HG03469 (cell line): ENCODE data around the gene WNT3.
"Not testable (repeated sequence)": the region's sequence is repeated elsewhere in the genome, so short reads cannot be mapped to it uniquely, and the experiment has no call there.

ENCODE experiments used
- ATAC-seq: cut with Tn5 transposase; IDR thresholded peaks from one replicate; pipeline ENCODE4 v1.9.1; 2021; ENCODE audit warnings: mild to moderate bottlenecking, moderate library complexity, moderate number of reproducible peaks; ENCODE audit not compliant: unreplicated experiment

The WNT3 gene, protein sequence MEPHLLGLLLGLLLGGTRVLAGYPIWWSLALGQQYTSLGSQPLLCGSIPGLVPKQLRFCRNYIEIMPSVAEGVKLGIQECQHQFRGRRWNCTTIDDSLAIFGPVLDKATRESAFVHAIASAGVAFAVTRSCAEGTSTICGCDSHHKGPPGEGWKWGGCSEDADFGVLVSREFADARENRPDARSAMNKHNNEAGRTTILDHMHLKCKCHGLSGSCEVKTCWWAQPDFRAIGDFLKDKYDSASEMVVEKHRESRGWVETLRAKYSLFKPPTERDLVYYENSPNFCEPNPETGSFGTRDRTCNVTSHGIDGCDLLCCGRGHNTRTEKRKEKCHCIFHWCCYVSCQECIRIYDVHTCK

DNA sequence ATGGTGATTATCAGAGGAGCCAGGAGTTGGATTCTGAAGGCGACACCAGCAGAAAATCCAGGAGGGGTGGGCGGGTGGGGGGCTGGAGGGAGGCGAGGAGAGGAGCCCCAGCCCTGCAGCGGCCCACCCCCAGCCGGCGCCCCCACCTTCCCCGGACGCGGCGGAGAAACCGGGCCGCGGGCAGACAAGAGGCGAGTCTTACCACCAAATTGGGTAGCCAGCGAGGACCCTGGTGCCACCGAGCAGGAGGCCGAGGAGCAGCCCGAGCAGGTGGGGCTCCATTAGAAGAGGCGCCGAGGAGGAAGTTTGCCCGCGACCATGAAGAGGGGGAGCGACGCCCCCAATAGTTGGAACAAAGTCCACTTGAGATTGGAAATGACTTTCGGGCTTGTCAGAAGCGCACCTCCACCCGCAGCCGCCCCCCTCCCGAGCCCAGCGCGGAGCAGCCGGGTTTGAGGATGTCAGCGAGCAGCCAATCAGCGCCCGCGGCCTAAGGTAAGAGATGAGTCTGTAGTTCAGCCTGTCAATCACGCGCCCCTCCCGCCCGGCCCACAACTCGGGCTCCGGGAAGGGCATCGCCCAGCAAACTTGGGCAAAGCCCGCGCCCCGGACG lies at the start of gene WNT3:
WNT3 (minus strand) TSS at position 377 of the 613 bp plus-strand sequence; CDS start at position 282, 95 bp downstream.
- no peak for ATAC-seq

DNA sequence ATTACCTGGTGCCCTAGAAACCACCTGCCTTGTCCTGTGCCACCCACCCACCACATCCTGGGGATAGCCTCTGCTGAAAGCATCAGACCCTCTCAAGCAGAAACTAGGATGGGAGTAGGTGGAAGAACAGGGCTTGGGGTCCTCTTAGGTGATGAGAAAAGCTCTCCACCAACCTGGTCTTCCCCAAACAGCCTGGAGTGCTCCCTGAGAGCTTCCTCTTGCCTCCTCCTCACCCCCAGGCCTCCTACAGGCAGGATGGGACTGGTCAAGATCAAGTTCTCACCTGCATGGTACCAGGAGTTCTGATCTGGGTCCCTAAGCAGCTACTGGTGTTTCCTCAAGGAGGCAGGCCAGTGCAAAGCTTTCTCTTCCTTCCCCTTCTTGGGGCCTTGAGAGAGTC lies 48.3 kb upstream of the WNT3 start:
- ATAC-seq = no peak

DNA sequence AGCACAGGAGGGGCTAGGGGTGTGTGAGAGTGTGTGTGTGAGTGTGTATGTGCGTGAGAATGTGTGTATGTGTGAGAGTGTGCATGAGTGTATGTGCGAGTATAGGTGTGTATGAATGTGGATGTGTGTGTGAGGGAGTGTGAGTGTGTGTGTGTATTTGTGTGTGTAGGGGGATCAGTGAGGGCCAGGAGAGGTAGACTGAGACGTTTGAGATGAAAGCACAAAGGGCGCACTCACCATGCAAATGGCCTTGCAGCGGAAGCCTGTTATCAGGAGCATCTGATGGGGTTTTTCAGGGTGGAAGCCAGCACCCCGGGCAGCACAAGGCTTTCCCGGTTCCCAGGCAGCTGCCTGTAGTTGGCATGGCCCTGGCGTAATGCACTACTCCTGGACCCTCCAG lies 47.8 kb upstream of the WNT3 start:
- ATAC-seq = no peak

DNA sequence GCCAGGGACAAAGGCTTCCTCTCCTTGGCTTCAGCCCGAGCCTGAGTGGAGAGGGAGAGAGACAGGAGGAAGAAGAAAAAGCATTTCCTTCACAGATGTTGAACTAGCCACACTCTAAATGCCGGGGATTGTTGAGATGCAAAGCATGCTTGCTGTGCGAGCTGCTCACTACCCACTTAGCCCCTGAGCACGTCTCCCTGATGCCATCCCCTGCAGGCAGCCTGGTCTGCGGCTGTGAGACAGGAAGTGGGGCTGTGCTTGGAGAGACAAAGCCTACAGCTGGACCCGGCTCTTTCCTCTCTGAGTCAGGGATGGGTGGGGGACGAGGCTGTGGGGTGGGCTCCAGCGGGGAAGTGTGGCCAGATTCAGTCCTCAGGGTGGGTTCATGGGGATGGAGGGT lies 46.6 kb upstream of the WNT3 start:
- no peak for ATAC-seq

DNA sequence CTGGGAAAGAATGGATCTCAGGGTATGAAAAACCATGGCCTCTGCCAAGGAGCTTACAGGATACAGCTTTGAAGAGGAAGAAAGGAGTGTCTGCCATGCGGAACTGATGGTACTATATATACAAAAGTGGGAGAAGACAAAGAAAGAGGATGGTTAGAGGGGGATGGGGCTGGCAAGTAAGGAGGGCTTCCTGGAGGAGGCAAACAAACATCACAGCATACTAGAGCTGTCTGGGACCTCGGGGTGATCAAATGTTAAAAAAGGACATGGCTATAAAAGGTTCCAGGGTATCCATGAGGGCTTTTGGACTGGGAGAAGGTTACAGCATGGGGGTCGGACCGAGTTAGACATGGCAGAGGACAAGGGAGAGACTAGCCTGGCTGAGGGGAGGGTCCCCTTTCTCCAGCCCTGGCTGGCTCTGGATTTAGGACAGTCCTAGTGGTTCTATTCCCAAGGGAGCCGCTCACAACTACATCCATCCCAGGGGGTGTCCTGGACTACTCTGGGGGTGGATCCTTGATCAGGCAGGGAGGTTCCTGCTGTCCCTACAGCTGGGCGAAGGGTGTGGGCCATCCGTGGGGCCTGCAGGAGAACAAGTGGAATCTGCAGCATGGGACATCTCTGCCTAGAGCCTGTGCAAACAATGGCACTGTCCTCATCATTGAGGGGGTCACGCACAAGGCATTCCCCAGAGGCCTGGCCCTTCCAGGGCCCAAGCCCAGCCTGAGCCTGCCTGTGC lies 45.1 kb upstream of the WNT3 start:
- ATAC-seq = no peak

DNA sequence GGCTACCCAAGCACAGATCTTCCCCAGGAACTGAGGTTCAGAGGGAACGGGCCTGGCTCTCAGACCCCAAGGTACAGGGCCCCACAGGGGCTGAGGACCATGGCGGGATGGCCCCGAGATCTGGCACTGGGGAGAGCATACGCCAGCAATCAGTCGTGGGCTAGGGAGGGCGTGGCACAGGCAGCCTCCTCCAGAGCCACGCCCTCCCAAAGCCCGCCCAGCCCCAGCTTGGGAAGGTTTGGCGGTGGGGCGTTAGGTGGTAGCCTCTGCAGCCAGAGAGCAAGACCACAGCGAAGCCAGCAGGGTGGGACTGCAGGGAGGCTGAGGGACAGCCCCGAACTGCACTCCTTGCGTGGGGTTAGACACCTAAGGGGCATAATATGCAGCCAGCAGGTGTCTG lies 44.5 kb upstream of the WNT3 start:
- no peak for ATAC-seq

DNA sequence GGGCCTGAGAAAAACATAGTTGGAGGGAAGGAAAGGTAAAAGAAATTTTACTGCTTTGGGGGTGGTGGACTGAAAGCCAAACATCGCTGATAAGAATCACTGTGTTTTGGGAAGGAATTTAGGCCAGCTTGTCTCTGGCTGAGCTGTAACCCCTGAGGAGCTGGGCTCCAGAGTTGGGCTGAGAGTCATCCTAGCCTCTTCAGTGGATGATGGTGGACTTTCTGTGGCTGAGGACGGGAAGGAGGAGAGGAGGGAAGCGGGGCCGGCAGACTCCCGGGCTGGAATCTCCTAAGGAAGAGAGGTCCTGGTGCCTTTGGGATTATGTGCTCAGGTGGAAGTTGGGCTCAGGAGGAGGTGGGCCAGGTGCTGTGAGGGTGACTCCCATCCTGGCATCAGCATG lies 41.5 kb upstream of the WNT3 start:
- no peak for ATAC-seq

DNA sequence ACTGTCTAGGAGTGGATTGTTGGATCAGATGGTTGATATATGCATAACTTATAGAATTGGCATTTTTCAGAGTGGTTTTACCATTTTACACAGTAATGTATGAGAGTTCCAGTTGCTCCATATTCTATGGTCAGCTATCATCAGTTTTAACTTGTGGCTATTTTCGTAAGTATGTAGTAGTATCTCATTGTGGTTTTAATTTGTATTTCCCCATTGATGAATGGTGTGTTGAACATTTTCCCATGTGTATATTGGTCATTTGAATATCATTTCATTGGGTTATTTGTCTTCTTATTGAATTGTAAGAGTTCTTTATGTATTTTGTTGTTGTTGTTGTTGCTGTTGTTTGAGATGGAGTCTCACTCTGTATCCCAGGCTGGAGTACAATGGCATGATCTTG lies 39.1 kb upstream of the WNT3 start:
- no peak for ATAC-seq

DNA sequence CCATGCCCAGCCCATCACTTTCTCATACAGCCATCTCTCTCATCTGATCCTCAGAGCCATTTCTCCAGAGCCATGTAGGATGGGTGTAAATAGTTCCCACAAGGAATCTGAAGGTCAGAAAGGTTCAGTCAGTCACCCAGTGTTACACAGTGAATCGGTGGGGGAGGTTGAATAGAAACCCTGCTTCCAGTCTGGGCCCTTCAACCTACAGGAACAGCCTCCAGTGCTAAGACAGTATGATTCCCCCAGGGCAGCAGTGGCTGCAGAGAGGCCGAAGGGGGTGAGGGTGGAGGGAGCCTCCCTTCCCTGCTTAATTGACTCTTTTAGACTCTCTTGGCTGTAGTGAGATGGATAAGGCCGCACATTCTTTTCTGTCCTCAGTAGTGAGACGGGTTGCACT lies 36.5 kb upstream of the WNT3 start:
- ATAC-seq = no peak

DNA sequence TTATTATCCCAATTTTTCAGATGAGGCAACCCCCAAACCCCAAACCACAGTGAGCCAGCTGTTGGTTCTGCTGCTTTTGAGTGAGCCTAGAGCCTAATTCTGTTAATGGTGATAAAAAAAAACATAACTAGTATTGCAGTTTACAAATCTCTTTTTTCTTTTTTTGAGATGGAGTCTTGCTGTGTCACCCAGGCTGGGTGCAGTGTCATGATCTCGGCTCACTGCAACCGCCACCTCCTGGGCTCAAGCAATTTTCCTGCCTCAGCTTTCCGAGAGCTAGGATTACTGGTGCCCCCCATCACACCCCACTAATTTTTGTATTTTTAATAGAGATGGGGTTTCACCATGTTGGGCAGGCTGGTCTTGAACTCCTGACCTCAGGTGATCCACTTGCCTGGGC lies 36.0 kb upstream of the WNT3 start:
- ATAC-seq = no peak

DNA sequence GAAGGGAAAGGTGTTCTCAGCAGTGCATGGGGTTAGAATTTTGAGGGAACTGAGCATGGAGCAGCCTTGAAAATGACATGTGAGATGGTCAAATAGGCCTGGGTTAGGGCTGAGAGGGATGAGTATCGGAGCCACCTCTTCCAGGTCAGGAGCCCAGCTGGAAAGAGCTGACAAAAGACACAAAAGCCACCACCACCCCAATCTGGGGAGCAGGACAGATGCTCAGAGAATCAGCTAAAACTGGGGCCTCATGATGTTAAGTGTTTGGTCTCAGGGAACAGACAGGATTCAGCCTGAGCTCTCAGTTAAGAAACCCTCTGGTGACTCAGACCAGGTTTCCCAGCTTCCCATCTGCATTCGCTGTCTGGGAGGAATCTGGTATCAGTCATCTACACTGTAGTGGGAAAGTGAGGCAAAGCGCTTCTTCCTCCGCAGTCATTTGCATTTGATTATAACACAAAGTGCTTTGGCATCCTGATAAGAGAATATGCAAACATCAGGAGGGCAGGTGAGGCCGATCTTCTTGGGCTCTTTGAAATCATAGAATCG lies 35.5 kb upstream of the WNT3 start:
- ATAC-seq = no peak

DNA sequence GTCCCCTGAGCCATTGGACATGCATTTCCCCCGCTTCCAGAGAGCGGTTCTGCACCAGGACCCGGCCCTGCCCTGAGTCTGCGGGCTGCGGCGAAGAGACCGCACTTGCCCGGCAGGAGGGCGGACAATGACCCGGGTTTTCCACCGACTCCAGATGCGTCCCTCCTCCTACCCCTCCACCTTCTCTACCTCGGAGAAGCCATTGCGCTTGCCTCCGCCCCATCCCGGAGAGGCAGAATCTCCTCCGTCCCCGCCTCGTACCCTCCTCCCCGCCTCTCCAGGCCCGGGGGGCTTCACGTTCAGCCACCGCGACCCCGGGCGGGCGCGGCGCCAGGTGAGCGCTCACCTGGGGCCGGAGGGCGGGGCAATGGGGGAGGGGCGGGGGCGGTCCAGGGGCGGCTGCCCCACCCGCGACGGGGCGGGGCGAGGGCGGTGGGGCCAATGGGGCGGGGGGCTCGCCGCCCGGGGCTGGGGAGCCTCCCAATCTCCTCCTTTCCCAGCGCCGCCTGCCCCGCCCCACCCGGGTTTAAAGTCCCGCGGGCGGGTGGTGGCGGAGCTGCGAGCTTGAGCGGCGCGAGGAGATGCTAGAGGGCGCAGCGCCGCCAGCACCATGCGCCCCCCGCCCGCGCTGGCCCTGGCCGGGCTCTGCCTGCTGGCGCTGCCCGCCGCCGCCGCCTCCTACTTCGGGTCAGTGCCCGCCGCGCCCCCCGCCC lies 32.7 kb upstream of the WNT3 start, which contains the start of gene WNT9B:
WNT9B (plus strand) TSS at position 555 of the 713 bp plus-strand sequence; CDS start at position 611, 56 bp downstream.
- no peak for ATAC-seq

DNA sequence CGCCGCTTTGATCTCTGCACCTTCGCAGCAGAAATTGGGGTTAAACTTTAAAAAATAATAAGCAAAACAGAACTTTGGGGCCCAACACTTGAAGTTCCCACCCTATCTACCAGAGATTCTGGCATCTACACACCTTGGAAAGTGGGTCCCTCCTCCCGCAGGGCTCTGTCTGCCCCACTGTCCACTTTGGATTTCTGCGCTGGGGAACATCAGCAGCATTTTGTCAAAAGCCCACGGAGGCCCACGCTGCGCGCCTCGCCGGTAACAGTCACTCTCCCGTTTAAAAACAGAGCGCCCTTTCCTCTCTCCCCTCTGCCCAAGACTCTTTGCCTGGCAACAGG lies 32.2 kb upstream of the WNT3 start:
- no peak for ATAC-seq

DNA sequence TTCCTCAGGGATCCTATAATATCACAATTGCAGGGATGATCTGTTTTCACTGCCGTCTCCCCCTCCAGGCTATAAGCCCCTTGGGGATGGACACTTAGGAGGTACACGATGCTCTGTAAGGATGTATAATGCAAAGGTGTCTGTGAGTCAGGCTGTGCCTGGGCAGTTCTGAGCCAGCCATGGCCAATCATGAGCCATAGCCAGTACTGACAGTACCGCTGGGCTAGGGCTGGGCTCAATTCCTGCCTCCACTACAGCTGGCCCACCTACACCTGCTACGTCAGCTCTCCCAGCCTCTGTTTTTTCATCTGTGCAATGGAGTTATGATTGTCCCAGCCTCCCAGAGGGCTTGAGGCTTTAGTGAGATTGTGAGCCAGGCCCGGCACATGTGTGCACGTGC lies 30.0 kb upstream of the WNT3 start:
- ATAC-seq = no peak

DNA sequence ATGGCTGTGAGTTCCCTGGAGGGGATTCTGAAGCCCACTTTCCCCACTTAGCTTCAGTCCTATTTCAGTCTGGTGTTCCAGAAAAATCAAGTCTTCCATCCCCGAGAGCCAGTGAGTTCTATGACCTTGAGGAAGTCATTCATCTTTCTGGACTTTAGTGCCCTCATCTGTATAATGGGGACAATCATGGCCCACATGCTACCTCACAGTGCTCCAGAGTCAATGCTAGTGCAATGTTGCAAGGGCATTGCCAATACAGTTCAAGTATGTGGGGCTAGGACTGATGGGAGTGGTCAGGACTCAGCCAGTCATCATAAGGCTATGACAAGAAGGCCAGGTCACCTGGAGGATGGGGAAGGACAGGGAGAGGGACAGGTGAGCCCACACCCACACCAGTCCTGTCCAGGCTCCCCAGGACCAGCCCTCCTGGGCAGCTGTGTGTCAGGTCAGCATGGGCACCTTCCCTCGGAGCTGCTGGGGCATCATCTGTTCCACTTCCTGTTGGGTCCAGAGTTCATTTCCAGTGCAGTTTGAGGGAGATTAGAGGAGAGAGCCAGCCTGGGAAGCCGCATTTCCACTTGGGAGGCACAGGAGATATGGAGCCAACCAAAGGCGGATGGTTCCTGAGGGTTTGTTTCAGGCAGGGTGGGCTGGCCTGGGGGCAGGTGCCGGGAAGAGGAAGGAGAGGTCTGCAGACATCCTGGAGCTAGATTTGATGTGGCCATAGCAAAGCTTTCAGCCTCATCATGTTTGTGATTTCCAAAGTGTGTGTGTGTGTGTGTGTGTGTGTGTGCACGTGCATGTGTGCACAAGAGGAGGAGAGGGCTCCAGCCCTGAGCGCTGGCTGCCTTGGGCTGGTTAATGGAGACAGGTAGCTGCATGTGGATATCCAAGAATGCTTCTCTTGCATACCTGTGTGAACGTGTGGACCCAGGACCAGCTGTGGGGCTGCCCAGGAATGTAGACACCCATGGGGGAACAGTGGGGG lies 29.0 kb upstream of the WNT3 start:
- ATAC-seq = no peak

DNA sequence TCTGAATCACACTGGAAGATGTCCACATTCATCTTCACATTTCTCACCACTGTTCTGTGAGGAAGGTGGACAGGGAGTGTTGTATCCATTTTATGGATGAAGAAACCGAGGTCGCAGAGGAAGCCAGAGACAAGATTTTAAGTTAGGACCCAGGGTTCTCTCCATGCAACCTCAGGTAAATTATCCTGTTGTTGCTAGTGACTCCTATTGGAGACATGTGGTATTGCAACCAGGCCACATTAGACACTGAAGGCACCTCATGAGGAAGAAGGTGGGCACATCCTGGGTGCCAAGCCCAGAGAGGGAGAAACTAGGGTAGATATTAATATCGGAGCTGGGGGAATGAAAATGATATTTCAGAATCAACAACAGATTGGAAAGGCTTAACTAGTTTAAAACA lies 24.3 kb upstream of the WNT3 start:
- no peak for ATAC-seq

DNA sequence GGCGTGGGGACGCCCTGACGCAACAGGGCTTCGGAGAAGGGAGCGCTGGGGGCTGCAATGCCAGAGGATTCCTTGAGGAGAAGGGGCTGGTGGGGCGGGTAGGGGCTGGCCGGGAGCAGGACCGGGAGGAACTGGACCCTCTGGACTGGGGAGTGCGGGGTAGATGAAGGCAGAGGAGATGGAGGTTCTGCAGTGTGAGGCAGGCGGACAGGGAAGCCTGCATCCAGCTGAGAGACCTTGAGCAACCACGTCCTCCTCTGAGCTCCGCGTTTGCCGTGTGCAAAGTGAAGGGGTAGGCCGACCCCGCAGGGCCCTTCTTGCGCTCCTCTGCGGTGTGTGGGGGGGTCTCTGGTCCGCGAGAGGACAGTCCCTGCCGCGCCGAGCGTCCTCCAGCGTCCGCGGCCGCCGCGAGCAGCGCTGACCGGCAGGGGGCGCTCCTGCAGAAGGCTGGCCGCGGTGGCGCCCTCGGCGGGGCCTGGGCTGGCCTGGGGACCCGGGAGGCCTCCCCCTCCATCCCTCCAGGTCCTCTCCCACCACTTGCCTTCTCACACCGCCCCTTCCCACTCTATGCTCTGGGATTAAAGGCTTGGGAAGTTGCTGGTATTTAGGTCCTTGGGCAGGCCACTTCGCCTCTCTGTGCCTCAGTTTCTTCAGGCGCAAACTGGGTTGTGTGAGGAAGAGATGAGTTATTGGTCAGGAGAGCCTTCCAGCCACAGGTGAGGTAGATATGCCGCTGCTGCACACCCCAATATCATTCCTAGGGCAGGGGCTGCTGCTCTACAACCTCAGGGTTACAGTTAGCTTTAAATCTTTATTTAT lies 23.3 kb upstream of the WNT3 start:
- ATAC-seq = no peak

DNA sequence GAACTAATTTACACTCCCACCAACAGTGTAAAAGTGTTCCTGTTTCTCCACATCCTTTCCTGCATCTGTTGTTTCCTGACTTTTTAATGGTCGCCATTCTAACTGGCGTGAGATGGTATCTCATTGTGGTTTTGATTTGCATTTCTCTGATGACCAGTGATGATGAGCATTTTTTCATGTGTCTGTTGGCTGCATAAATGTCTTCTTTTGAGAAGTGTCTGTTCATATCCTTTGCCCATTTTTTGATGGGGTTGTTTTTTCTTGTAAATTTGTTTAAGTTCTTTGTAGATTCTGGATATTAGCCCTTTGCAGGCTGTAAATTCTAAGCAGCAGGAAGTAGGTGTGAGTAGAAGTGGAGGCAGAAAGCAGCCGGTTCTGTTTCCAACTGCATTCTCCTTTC lies 22.1 kb upstream of the WNT3 start:
- not testable (repeated sequence) for ATAC-seq

DNA sequence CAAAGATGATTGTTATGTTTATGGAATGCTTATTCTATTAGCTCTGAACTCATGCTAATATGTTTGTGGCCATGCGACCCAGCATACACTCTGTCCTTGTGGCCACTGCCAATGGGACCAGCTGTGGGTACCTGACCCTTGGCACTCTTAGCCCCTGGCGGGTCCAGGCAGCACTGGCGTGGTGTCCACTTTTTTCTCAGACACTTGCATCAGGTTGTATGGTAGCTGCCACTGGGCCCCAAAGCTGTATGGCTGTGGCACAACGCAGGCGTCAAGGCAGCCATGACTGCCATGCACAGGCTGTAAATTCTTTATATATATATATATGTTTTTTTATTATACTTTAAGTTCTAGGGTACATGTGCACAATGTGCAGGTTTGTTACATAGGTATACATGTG lies 20.7 kb upstream of the WNT3 start:
- ATAC-seq = no peak
